Measurements from ENCODE around the gene RHAG.

RHAG gene

GRCh38 chr6:49564552-49564951, 72.1 kb downstream of the RHAG start:
- DNase-seq (ENCODE audit: low spot score), result no peak

- no peak for DNase-seq (ENCODE audit: low spot score)
Measured at GRCh38 chr6:49563006-49563886, 73.4 kb downstream of the RHAG start.

- DNase-seq (ENCODE audit: low spot score), result no peak
Measured at GRCh38 chr6:49558238-49558637, 78.4 kb downstream of the RHAG start.

GRCh38 chr6:49557177-49557576, 79.5 kb downstream of the RHAG start:
- DNase-seq (ENCODE audit: low spot score), result no peak

GRCh38 chr6:49556429-49556837, 80.2 kb downstream of the RHAG start:
- DNase-seq (ENCODE audit: low spot score), result no peak

- DNase-seq (ENCODE audit: low spot score), result no peak
Measured at GRCh38 chr6:49555951-49556350, 80.7 kb downstream of the RHAG start.
